GM12878 (cell line): ENCODE data around the gene PPP1R3E. TPM values are rescaled to one million over a fixed set of nuclear protein-coding genes. Genes with fewer than 3 reads are reported as not detected.

Experiments used
- ATAC-seq: fragments of 200-7000 bp; cut with Tn5 transposase; 3 replicates; pipeline ENCODE4 v1.9.1; 2020; ENCODE audit warnings: mild to moderate bottlenecking, moderate library complexity
- BruUV-seq: library from RNA; stranded (reverse); fragments of 400-500 nt; replicated peaks from 2 replicates; lab custom pipeline; 2021; lab: Mats Ljungman, UMichigan
- CTCF ChIA-PET: fragments of 300-600 bp; sonication (Branson Sonifier 250); formaldehyde crosslinking; extraction: SDS; loops from one replicate; lab custom pipeline; 2021; ENCODE audit warnings: inconsistent platforms; lab: Yijun Ruan, JAX
- POLR2A ChIA-PET: fragments of 350-600 bp; formaldehyde crosslinking; extraction: SDS; loops from one replicate; lab custom pipeline; 2021; ENCODE audit warnings: inconsistent platforms; lab: Charles Lee
- RAD21 ChIA-PET: fragments of 300-600 bp; sonication (Branson Sonifier 250); formaldehyde crosslinking; loops from one replicate; lab custom pipeline; 2023; ENCODE audit warnings: antibody characterized with exemption; ENCODE audit not compliant: unreplicated experiment; lab: Charles Lee
- SMC1A ChIA-PET: fragments of 300-600 bp; sonication (Branson Sonifier 250); formaldehyde crosslinking; loops from one replicate; lab custom pipeline; 2023; ENCODE audit not compliant: unreplicated experiment, uncharacterized antibody; lab: Charles Lee
- DNase-seq: peaks from one replicate; pipeline ENCODE4 v3.0.0-alpha.2; 2011; ENCODE audit warnings: low read depth, low spot score
- FAIRE-seq: peaks from 3 replicates; lab custom pipeline; 2011; peaks lifted over from hg19 to GRCh38; lab: Jason Lieb, UNC
- H2AFZ ChIP-seq: 2 replicates; pipeline ENCODE4 v1.6.0; 2011; ENCODE audit warnings: low read depth, low read length, control low read depth; ENCODE audit not compliant: control insufficient read depth
- H3K27ac ChIP-seq: 2 replicates; pipeline ENCODE4 v1.5.1; 2011; ENCODE audit warnings: control low read depth; ENCODE audit not compliant: control insufficient read depth, insufficient read depth
- H3K27me3 ChIP-seq, 2 experiments: replicated peaks in 1 of 2; 2 replicates each; pipeline versions ENCODE4 v1.6.0 to v1.6.1; 2011; ENCODE audit warnings: low read length in 1 of 2; ENCODE audit not compliant: control insufficient read depth in 2 of 2, insufficient read depth in 2 of 2
- H3K36me3 ChIP-seq, 2 experiments: 2 replicates each; pipeline ENCODE4 v1.5.1; 2011; ENCODE audit warnings: low read length in 1 of 2; ENCODE audit not compliant: control insufficient read depth in 2 of 2, insufficient read depth in 2 of 2
- H3K4me1 ChIP-seq: 2 replicates; pipeline ENCODE4 v1.6.1; 2011; ENCODE audit warnings: mild to moderate bottlenecking, low read length, moderate library complexity, mixed read lengths; ENCODE audit not compliant: control insufficient read depth, insufficient read depth
- H3K4me2 ChIP-seq: 2 replicates; pipeline ENCODE4 v1.6.0; 2011; ENCODE audit warnings: control low read depth; ENCODE audit not compliant: control insufficient read depth, insufficient read depth
- H3K4me3 ChIP-seq: fragments of 200-600 bp; sonication (generic); 2 replicates; pipeline ENCODE4 v1.5.1; 2016
- H3K79me2 ChIP-seq: 2 replicates; pipeline ENCODE4 v1.6.0; 2011; ENCODE audit warnings: low read length; ENCODE audit not compliant: control insufficient read depth, insufficient read depth
- H3K9ac ChIP-seq: 2 replicates; pipeline ENCODE4 v1.8.0; 2011; ENCODE audit warnings: low read length, control low read depth, mixed read lengths; ENCODE audit not compliant: control insufficient read depth, insufficient read depth
- H3K9me3 ChIP-seq: replicated peaks from 3 replicates; pipeline ENCODE4 v1.5.1; 2011; ENCODE audit warnings: mild to moderate bottlenecking, low read length; ENCODE audit not compliant: control insufficient read depth, insufficient read depth
- H4K20me1 ChIP-seq: 2 replicates; pipeline ENCODE4 v1.6.0; 2011; ENCODE audit not compliant: control insufficient read depth, insufficient read depth
- CBX5 ChIP-seq: sonication (generic); IDR thresholded peaks from 2 replicates; pipeline ENCODE4 v1.6.1; 2016; ENCODE audit warnings: low read depth, moderate library complexity, mild to moderate bottlenecking, inconsistent platforms
- FOXK2 ChIP-seq: fragments of 450-650 bp; IDR thresholded peaks from 2 replicates; pipeline ENCODE4 v1.6.1; 2017; ENCODE audit warnings: mild to moderate bottlenecking, moderate library complexity
- HSF1 ChIP-seq: fragments of 150-350 bp; IDR thresholded peaks from 2 replicates; pipeline ENCODE4 v1.6.1; 2014; ENCODE audit warnings: mild to moderate bottlenecking, low read depth, low read length
- NFYA ChIP-seq: IDR thresholded peaks from 2 replicates; pipeline ENCODE4 v1.6.1; 2011; ENCODE audit warnings: low read depth, mild to moderate bottlenecking, low read length, improper control_type of control experiment, borderline replicate concordance
- RAD51 ChIP-seq: fragments of 450-650 bp; IDR thresholded peaks from 2 replicates; pipeline ENCODE4 v1.6.1; 2016; ENCODE audit warnings: moderate library complexity, mild to moderate bottlenecking, inconsistent platforms
- SMAD1 ChIP-seq: fragments of 450-650 bp; IDR thresholded peaks from 2 replicates; pipeline ENCODE4 v1.6.1; 2018; ENCODE audit warnings: mild to moderate bottlenecking, low read depth; ENCODE audit not compliant: partially characterized antibody
- SMARCA5 ChIP-seq: fragments of 450-650 bp; IDR thresholded peaks from 2 replicates; pipeline ENCODE4 v1.6.1; 2017; ENCODE audit warnings: mild to moderate bottlenecking
- STAT1 ChIP-seq: fragments of 450-650 bp; conservative IDR thresholded peaks from 2 replicates; pipeline ENCODE4 v1.6.1; 2014; ENCODE audit warnings: antibody characterized with exemption, mild to moderate bottlenecking
- TAF1 ChIP-seq: IDR thresholded peaks from 2 replicates; pipeline ENCODE4 v1.6.1; 2011; ENCODE audit warnings: mild to moderate bottlenecking, low read depth, low read length, borderline replicate concordance
- USF1 ChIP-seq: IDR thresholded peaks from 2 replicates; pipeline ENCODE4 v1.6.1; 2011; ENCODE audit warnings: borderline replicate concordance, low read depth, mild to moderate bottlenecking, moderate library complexity, mixed read lengths, low read length; ENCODE audit not compliant: insufficient read depth; ENCODE audit errors: extremely low read length
- WRNIP1 ChIP-seq: IDR thresholded peaks from 2 replicates; pipeline ENCODE4 v1.6.1; 2011; ENCODE audit warnings: low read depth, low read length, improper control_type of control experiment, borderline replicate concordance
- in situ Hi-C: fragments of 300-500 bp; cut with MboI; formaldehyde crosslinking; loops from 9 replicates; pipeline ENCODE4 v1.14.3; 2018; ENCODE audit warnings: mixed read lengths
- intact Hi-C: fragments of 100-400 bp; cut with micrococcal nuclease; formaldehyde crosslinking; loops from one replicate; pipeline ENCODE4 v1.14.2; 2022; ENCODE audit not compliant: unreplicated experiment
- polyA plus RNA-seq, 11 experiments: library from polyadenylated mRNA; depleted of rRNA in 4 of 11; unstranded in 6 of 11; stranded (reverse) in 5 of 11; fragments of >200 nt; fragmentation: Nextera tagmentation in 4 of 11; fragmentation: Illumina TruSeq in 1 of 11; extraction: Ambion mirVana in 4 of 11; extraction: Trizol in 1 of 11; gene quantifications; 1 replicate in 1 of 11; 2 replicates in 10 of 11; pipeline versions ENCODE4 v1.2.1 to v1.2.3, GENCODE V29; 2011 to 2016; ENCODE audit warnings: inconsistent platforms in 2 of 11, missing spikeins in 2 of 11, low read depth in 1 of 11
- total RNA-seq, 4 experiments: library from RNA; depleted of rRNA in 3 of 4; stranded (reverse); fragments of >200 nt in 3 of 4; fragmentation: Illumina TruSeq in 1 of 4; extraction: Trizol in 1 of 4; gene quantifications; 2 replicates each; pipeline versions ENCODE4 v1.2.1 to v1.2.3, GENCODE V29; 2013 to 2021

Gene PPP1R3E
- total and polyA plus RNA-seq, 10 of the 15 experiments (the other 5 are each of a cell fraction or from before 2014, with no cell fraction given): 4.6 to 26.4 (median 7.1) TPM

- no TSS peak for BruUV-seq
- DNase-seq (no peak), ATAC-seq (no peak), FAIRE-seq (no peak)
- no peak for TF ChIP-seq SMAD1
- no peak for TF ChIP-seq FOXK2
- TF ChIP-seq HSF1: no peak
- TF ChIP-seq RAD51: no peak
- no peak for TF ChIP-seq TAF1
- TF ChIP-seq STAT1: no peak
- no peak for TF ChIP-seq NFYA
- TF ChIP-seq SMARCA5: no peak
- TF ChIP-seq WRNIP1: no peak
- TF ChIP-seq USF1: no peak
- TF ChIP-seq CBX5: no peak
- Histone ChIP-seq H3K9ac (no peak overlapping the region), H3K9me3 (no peaks in the 10 kb centered on the region), H3K79me2 (no peaks in the 10 kb centered on the region), H3K27me3 (no peaks in the 10 kb centered on the region), H3K4me3 (no peak overlapping the region), H2AFZ (no peak overlapping the region), H4K20me1 (no peaks in the 10 kb centered on the region), H3K27ac (no peak overlapping the region), H3K4me1 (no peaks in the 10 kb centered on the region), H3K4me2 (no peak overlapping the region), H3K36me3 (no peaks in the 10 kb centered on the region)
- ChIA-PET SMC1A (interaction anchor here (0.9 to 1.2 kb wide), 3 partner anchors 9 to 32 kb away, joined by 3 read pairs; no protein-coding TSS in a partner anchor), POLR2A (interaction anchor here (0.7 kb wide), 1 partner anchor 14 kb away, joined by 4 read pairs; no protein-coding TSS in a partner anchor), CTCF (interaction anchor here (0.9 to 1.1 kb wide), 2 partner anchors 62 to 121 kb away, joined by 3 to 5 read pairs; partner anchors contain the start of gene PABPN1), RAD21 (interaction anchor here (0.6 kb wide), 1 partner anchor 749 kb away, joined by 3 read pairs; no protein-coding TSS in a partner anchor)
- in situ Hi-C loops: no loop called here
- intact Hi-C loops: no loop called here
Measured at GRCh38 chr14:23259426-23259825, 43.2 kb downstream of the PPP1R3E start.
